HG03066 (cell line): ENCODE measurements around the gene CALD1.
"Not testable (repeated sequence)": the region's sequence is repeated elsewhere in the genome, so short reads cannot be mapped to it uniquely, and the experiment has no call there.

ENCODE experiments used
- ATAC-seq: cut with Tn5 transposase; IDR thresholded peaks from one replicate; pipeline ENCODE4 v1.9.1; 2021; ENCODE audit warnings: low read depth; ENCODE audit not compliant: unreplicated experiment

The CALD1 gene

GRCh38 chr7:134942690-134943466, 163.4 kb downstream of the CALD1 start:
- ATAC-seq: no peak

GRCh38 chr7:134943785-134944400, 164.5 kb downstream of the CALD1 start:
- peak; percentile 79 for ATAC-seq

DNA sequence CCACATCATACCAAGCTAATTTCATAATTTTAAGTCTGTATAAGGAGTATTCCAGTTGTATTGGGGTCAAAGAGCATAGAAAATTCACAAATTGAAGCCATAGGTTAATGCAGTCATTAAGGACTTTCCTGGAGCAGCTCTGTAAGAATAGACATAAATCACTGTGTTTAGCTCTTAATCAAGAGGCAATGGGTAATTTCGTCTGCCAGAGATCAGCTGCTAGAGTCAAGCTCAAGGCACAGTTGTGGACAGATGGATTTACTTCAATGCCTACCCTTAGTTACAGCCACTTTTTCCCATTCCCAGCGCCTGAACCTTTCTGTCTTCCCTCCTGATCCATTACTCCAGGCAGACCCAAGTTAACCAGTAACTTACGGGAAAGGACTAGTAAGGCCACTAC, 166.3 kb downstream of the CALD1 start:
- no peak for ATAC-seq

DNA sequence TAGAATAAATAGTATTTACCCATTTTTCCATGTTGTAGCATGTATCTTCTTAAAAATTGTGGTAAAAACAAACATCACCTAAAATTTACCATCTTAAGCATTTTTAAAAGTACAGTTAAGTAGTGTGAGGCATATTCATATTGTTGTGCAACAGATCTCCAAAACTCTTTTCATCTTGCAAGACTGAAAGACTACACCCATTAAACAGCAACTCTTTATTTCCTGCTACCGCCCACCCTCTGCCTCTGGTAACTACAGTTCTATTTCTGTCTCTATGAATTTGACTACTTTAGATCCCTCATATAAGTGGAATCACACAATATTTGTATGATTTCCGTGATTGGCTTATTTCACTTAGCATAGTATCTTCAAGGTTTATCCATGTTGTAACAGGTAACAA, 166.8 kb downstream of the CALD1 start:
- ATAC-seq: no peak

- no peak for ATAC-seq
Measured at GRCh38 chr7:134947329-134947728, 167.9 kb downstream of the CALD1 start.

GRCh38 chr7:134947831-134948230, 168.4 kb downstream of the CALD1 start:
- no peak for ATAC-seq

DNA sequence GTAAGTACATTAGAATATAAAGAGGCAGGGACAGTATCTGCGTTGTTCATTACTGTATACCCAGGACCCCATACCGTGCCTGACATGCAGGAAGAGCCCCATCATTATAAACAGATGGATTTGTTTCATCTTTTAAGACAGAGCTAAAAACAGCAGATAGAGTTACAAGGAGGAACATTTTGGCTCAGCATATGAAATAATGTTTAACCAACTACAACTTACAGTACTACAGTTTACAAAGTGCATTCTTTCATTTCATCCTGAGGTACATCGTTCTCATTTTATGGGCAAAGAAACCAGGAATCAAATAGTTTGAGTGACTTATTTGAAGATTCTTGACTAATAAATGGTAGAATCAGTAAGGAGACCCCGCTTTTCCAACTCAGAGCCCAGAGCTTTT, 168.8 kb downstream of the CALD1 start:
- ATAC-seq: no peak

DNA sequence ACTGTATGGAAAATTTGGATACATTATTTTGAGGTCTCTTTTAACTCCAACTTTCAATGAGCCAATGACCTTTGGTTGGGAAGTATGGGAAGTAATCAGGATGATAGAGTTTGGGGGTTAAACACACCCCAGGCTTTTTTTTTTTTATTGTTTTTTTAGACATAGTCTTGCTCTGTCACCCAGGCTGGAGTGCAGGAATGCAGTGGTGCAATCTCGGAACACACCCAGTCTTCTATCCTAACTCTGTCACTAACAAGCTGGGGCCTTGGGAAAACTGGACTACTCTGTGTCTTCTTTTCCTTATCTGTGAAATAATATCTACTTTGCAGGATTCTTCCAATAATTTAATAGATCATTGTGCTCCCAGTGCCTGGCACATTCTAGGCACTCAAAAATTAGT, 169.3 kb downstream of the CALD1 start:
- no peak for ATAC-seq

DNA sequence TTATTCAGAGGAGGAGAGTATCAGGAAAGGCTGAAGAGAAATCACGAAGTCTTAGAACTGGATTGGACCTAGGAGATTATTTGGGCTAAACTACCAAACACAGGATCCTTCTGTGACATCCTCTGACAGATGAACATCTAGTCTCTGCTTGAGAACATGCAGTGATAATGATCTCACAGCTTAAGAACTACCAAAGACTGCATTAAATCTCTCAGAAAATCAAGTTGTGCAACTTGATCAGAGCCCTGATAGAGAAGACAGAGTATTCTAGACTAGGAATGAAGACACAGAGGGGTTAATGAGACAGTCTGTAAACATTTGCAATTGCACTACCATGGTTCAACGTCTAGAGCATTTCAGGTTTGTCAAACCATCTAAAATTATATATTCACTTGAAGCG, 169.7 kb downstream of the CALD1 start:
- no peak for ATAC-seq

GRCh38 chr7:134954197-134955082, 175.0 kb downstream of the CALD1 start:
- no peak for ATAC-seq

DNA sequence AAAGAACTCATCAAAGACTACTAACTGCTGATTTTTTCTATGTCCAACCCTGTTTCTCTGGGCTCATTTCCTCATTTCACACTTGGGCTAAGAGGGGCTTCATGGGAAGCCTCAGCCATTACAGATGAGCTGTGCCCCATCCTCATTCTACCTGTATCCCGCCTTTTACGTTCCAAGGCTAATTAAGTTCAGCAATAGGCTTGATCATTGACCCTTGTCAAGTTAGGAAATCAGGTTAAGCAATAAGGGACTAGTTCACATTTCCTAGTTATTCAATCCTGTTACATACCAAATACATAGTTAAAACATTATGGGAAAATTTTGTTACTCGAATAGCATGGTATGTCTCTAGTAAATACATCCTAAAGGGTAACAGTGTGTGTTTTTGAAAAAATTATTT, 177.6 kb downstream of the CALD1 start:
- no peak for ATAC-seq

DNA sequence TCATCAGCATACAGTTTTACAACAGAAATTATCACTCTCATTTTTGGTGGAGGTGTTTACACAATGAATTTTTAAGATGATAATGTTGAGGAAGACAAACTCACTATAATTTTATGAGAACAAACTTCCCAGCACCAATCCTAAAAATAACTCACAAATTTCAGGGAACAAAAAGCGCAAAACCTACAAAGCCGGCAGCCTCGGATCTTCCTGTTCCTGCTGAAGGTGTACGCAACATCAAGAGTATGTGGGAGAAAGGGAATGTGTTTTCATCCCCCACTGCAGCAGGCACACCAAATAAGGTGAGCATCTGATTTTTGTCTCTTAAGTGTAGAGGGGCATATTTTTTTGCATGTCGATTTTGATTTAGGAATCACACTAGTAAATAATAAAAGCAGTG, 180.4 kb downstream of the CALD1 start:
- ATAC-seq: no peak

DNA sequence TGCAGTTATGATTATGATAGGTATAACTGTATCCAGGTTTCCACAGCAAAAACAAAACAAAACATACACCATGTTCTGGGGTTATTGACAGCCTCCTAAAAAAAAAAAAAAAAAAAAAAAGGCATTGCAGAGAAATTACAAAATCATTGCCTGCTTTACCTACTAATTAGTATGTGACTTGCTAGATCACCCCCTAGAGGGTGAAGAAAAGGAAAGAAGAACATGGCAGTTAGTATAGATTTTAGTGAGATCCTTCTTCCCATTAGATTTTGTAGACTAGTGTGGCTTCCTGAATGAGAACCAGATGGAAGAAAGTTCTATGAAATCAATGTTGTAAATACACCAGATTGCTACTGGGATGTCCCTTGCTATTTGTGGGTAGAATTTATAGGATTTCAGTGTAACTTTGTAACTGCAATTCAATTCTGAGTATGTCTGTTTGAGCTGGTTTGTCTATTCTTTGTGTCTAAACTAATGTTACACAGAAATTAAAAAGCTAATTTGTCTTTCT, 182.9 kb downstream of the CALD1 start:
- no peak for ATAC-seq

DNA sequence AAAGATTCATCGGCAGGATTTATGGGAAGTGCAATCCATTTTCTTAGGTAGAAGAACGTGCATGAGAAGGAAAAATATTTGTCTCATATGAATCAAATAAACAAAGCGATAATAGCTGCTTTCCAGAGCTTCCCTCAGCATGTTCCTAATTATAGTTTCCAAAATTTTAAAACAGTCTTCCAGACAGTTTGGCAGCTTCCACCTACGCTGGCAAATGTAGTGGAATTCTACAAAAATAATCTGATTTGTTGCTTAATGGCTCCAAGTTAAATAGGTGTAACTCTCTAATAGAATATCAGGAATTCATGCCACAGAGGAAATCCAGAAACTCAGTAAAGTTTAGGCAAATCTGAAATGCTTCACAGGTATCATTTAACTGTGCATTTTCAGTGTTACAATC, 183.6 kb downstream of the CALD1 start:
- ATAC-seq: no peak

DNA sequence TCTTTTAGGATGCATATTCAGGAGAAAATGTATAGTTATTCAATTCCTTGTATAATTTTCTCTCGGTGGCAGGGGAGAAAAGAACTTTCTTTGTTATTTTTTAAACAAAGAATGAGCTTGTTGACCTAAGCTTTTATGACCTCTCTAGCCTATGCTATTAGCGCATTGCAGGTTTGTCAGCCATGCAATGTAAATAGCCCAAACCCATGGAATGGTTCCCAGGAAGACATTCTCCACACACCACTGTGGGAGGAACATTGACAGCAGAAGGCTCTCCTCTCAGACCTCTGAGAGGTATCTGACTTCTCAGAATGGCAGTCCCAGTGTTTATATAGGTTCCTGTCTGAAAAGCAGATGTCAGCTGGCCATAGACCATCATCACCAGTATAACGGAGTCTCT, 187.3 kb downstream of the CALD1 start:
- ATAC-seq: no peak

DNA sequence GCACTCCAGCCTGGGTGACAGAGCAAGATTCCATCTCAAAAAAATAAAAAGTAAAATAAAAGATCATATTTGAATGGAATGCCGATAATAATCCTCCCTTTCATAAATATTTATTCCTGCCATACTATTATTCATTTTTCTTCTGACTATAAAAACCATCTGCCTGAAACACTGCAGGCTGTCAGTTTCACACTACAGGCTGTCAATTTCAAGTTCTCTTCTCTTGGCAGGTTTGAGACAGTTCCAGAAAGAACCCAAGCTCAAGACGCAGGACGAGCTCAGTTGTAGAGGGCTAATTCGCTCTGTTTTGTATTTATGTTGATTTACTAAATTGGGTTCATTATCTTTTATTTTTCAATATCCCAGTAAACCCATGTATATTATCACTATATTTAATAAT, 188.7 kb downstream of the CALD1 start:
- no peak for ATAC-seq

- not testable (repeated sequence) for ATAC-seq
Measured at GRCh38 chr7:134981645-134982044, 202.2 kb downstream of the CALD1 start.

GRCh38 chr7:134985894-134986362, 206.5 kb downstream of the CALD1 start:
- ATAC-seq: peak; percentile 30

DNA sequence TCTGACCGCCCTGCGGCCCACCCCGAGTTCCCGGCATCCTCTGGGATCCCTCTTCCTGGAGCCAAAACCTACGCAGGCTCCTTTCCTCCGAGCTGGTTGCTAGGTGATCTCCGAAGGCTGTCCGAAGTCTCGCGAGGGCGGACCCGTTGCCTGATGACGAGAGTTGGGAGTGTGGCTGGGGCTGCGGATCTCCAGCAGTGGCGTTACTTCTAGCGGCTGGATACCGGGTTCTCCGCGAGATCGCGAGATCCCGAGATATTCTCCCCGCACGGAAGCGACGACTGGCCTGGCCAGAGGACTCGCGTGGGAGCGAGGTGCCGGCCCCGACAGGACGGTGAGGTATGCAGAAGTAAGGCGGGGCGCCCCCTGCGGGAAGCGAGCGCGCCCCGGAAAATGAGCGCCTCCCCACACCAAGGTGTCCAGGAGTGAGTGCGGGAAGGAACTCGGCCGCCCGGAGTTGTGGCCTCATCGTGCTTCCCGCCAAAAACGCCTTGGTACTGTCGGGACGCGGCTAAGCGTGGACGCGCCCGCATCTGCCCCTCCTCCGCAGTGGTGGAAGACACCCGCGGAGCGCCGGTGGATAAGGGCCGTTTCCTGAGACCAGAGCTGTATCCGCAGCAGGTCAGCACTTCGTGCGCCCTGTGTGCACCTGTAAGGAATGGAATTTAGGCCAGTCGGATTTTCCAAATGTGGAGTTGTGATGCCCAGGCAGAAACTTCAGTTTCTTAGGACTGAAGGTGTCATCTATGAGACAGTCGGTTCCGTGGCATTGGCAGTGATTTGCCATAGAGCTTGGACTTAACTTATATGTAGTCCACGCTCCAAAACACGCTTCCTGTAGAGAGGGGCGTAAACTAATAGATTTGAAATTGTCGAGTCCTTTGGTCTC, 207.2 kb downstream of the CALD1 start, which contains the start of gene AGBL3:
Gene AGBL3, plus strand, starts transcription at position 146 of the 889 bp plus-strand sequence. CDS start 1,426 bp downstream, outside the sequence.
- ATAC-seq: peak; percentile 92

GRCh38 chr7:134988161-134988560, 208.7 kb downstream of the CALD1 start:
- no peak for ATAC-seq
